OCI-LY7 (cell line): ENCODE results near the gene PSMA6.

ENCODE experiments used
- EZH2phosphoT487 ChIP-seq: fragments of 200-600 bp; sonication (generic); IDR thresholded peaks from 2 replicates; pipeline ENCODE4 v1.6.1; 2018; ENCODE audit warnings: low read depth, borderline replicate concordance, mild to moderate bottlenecking, mixed run types, antibody characterized with exemption, low read length, moderate library complexity, mixed read lengths
- TF ChIP-seq, protein P1 (sequence below): fragments of 200-600 bp; sonication (generic); conservative IDR thresholded peaks from 2 replicates; pipeline ENCODE4 v1.5.1; 2014; ENCODE audit warnings: mild to moderate bottlenecking, antibody characterized with exemption, low read length, moderate library complexity, mixed read lengths

- TF ChIP-seq, protein P1, sequence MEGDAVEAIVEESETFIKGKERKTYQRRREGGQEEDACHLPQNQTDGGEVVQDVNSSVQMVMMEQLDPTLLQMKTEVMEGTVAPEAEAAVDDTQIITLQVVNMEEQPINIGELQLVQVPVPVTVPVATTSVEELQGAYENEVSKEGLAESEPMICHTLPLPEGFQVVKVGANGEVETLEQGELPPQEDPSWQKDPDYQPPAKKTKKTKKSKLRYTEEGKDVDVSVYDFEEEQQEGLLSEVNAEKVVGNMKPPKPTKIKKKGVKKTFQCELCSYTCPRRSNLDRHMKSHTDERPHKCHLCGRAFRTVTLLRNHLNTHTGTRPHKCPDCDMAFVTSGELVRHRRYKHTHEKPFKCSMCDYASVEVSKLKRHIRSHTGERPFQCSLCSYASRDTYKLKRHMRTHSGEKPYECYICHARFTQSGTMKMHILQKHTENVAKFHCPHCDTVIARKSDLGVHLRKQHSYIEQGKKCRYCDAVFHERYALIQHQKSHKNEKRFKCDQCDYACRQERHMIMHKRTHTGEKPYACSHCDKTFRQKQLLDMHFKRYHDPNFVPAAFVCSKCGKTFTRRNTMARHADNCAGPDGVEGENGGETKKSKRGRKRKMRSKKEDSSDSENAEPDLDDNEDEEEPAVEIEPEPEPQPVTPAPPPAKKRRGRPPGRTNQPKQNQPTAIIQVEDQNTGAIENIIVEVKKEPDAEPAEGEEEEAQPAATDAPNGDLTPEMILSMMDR = no peak
- TF ChIP-seq EZH2phosphoT487 = no peak
These were observed 39.7 kb downstream of the PSMA6 start for GRCh38 chr14:35331605-35332516.
